ENCODE results near the gene LEKR1. TPM values are rescaled to one million over a fixed set of nuclear protein-coding genes. Genes with fewer than 3 reads are reported as not detected.
A peak's percentile ranks its signal among the peaks of the same experiment; 100 is the strongest.

Gene LEKR1
- total and polyA plus RNA-seq, 9 of the 15 experiments (the other 6 are each of a cell fraction or from before 2014, with no cell fraction given), result 0.76 to 1.8 (median 1.2) TPM

DNA sequence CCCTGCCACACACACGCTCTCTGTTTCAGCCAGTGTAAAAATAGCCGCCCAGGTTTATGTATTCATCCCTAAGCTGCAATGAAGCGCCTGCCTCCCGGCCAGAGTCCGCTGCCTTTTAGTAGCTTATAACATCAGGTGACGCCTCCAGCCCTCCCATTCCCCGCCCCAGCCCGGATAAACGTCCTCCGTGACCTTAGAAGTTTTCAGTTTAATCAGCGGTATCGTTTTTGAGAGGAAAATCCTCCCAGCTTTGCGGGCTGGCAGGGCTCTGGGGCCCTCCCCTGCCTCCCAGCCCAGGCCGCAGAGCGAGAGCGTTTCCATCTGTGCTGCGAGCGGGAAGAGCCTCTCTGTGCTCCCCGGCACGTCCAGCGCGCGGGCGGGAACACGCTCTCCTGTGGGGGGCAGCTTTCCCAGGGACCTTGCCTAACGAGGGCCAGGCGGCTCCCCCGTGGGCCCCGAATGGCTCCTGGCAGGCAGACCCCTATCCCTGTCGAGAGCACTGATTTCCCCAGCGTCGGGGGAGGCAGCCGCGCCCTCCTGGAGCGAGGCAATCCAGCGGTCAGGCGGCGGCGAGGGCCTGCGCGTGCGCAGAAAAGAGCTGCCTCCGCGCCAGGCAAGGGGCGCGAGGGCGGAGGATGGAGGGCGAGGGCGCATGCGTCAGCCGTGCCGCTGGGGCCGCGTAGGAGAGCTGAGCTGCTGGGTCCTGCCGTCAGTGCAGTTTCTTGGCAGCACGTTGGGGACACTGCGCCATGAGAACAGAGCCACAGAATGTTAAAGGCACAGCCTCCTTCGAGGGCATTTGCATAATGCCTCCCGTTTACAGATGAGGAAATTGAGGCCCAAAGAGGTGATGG is 262.7 kb downstream of the LEKR1 start (continued):
- TF ChIP-seq RNF219 (CRISPR knock-in tag; IDR thresholded peaks at IDR 0.05) (no peak), ZNF174 (CRISPR knock-in tag; IDR thresholded peaks at IDR 0.05) (no peak), KLF10 (CRISPR knock-in tag; IDR thresholded peaks at IDR 0.05) (no peak), FOXJ2 (tag; IDR thresholded peaks at IDR 0.05) (no peak), ZNF518B (CRISPR knock-in tag; IDR thresholded peaks at IDR 0.05) (no peak), FUS (optimal IDR thresholded peaks at IDR 0.05; ENCODE audit: low read depth, low read length) (no peak), ZBTB33 (CRISPR knock-in tag; IDR thresholded peaks at IDR 0.05) (peak; percentile 58; the same call in 1 of the 2 replicates), ZNF3 (CRISPR knock-in tag; IDR thresholded peaks at IDR 0.05) (no peak), DACH1 (IDR thresholded peaks at IDR 0.05; ENCODE audit: partially characterized antibody) (no peak), FOXP4 (CRISPR knock-in tag; IDR thresholded peaks at IDR 0.05; ENCODE audit: borderline replicate concordance) (no peak; the same call in 1 of the 2 replicates), NUFIP1 (IDR thresholded peaks at IDR 0.05; ENCODE audit: partially characterized antibody) (no peak), SMARCB1 (IDR thresholded peaks at IDR 0.05; ENCODE audit: insufficient read length, low read depth) (no peak), ZNF551 (CRISPR knock-in tag; IDR thresholded peaks at IDR 0.05) (no peak), STAG1 (CRISPR knock-in tag; IDR thresholded peaks at IDR 0.05; ENCODE audit: borderline replicate concordance) (no peak)
- TF ChIP-seq, protein P1, sequence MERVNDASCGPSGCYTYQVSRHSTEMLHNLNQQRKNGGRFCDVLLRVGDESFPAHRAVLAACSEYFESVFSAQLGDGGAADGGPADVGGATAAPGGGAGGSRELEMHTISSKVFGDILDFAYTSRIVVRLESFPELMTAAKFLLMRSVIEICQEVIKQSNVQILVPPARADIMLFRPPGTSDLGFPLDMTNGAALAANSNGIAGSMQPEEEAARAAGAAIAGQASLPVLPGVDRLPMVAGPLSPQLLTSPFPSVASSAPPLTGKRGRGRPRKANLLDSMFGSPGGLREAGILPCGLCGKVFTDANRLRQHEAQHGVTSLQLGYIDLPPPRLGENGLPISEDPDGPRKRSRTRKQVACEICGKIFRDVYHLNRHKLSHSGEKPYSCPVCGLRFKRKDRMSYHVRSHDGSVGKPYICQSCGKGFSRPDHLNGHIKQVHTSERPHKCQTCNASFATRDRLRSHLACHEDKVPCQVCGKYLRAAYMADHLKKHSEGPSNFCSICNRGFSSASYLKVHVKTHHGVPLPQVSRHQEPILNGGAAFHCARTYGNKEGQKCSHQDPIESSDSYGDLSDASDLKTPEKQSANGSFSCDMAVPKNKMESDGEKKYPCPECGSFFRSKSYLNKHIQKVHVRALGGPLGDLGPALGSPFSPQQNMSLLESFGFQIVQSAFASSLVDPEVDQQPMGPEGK (CRISPR knock-in tag; IDR thresholded peaks at IDR 0.05; ENCODE audit: borderline replicate concordance), result no peak

Measured in K562 (cell line).